SK-N-MC (cell line): ENCODE data around the gene SUN3.

Experiments
- EZH2 ChIP-seq: fragments of 200-600 bp; sonication (generic); IDR thresholded peaks from one replicate; pipeline ENCODE4 v1.6.1; 2017; ENCODE audit warnings: antibody characterized with exemption
- POLR2AphosphoS5 ChIP-seq: IDR thresholded peaks from 2 replicates; pipeline ENCODE4 v1.6.1; 2012; ENCODE audit warnings: mild to moderate bottlenecking, low read depth, low read length, borderline replicate concordance

GRCh38 chr7:47945261-47946015 lies 83.5 kb downstream of the SUN3 start:
- TF ChIP-seq EZH2, result no peak
- no peak for TF ChIP-seq POLR2AphosphoS5
